GM19455 (cell line): ENCODE measurements around the gene ACP2.

Experiments
- ATAC-seq: cut with Tn5 transposase; IDR thresholded peaks from one replicate; pipeline ENCODE4 v1.9.1; 2021; ENCODE audit not compliant: unreplicated experiment

Gene ACP2, protein sequence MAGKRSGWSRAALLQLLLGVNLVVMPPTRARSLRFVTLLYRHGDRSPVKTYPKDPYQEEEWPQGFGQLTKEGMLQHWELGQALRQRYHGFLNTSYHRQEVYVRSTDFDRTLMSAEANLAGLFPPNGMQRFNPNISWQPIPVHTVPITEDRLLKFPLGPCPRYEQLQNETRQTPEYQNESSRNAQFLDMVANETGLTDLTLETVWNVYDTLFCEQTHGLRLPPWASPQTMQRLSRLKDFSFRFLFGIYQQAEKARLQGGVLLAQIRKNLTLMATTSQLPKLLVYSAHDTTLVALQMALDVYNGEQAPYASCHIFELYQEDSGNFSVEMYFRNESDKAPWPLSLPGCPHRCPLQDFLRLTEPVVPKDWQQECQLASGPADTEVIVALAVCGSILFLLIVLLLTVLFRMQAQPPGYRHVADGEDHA

GRCh38 chr11:47248664-47249377 lies at the start of gene ACP2:
ACP2 (minus strand) TSS chr11:47248814; CDS start chr11:47248789, 25 bp downstream.
- peak; percentile 90 for ATAC-seq

DNA sequence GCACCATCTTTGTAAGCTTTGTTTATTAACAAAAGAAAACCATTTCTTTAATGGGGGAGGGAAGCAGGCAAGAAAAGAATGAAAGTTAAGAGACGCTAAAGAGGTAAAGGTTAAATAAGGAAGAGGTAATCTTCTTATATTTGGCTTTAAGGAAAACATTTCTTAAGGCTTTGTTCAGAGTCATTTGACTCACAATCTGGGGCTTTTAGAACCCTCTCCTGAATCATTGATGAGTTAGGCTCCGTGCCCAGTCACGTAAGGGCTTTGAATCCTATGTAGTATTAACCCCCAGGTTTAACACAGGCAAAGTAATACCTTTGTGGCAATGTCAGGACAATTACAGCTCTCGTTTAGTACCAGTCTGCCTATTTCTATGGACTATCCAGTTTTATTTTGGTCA lies 47.4 kb upstream of the ACP2 start:
- ATAC-seq, result no peak

GRCh38 chr11:47295385-47295784 lies 46.8 kb upstream of the ACP2 start:
- no peak for ATAC-seq

GRCh38 chr11:47289856-47290255 lies 41.2 kb upstream of the ACP2 start:
- no peak for ATAC-seq

DNA sequence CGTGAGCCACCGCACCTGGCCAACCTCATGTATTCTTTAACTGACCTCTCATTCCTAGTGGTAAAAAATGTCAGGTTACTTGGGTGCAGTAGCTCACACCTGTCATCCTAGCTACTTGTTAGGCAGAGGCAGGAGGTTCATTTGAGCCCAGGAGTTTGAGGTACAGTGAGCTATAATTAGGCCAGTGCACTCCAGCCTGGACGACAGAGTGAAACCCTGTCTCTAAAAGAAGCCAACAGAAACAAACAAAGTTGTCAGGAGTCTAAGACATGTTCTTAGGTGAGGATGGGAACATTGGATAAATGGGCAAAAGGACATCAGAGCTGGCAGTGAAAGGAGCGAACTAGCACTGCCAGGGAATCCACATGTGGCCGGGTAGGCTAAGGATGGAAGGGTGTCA lies 39.5 kb upstream of the ACP2 start:
- no peak for ATAC-seq

- no peak for ATAC-seq
Measured at GRCh38 chr11:47285969-47286770, 37.6 kb upstream of the ACP2 start.

DNA sequence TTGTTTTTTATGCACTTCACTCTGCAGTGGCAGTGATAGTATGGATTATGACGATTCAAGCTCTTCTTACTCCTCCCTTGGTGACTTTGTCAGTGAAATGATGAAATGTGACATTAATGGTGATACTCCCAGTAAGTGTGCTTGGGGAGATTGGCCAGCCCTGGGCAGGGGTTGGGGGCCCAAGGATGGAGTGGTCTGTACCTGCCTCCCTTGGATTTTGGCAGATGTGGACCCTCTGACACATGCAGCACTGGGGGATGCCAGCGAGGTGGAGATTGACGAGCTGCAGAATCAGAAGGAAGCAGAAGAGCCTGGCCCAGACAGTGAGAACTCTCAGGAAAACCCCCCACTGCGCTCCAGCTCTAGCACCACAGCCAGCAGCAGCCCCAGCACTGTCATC lies 35.5 kb upstream of the ACP2 start:
- ATAC-seq, result no peak

GRCh38 chr11:47282462-47282861 lies 33.8 kb upstream of the ACP2 start:
- ATAC-seq, result no peak

- ATAC-seq, result no peak
Measured at GRCh38 chr11:47280860-47281259, 32.2 kb upstream of the ACP2 start.

GRCh38 chr11:47280099-47280498 lies 31.5 kb upstream of the ACP2 start:
- no peak for ATAC-seq

DNA sequence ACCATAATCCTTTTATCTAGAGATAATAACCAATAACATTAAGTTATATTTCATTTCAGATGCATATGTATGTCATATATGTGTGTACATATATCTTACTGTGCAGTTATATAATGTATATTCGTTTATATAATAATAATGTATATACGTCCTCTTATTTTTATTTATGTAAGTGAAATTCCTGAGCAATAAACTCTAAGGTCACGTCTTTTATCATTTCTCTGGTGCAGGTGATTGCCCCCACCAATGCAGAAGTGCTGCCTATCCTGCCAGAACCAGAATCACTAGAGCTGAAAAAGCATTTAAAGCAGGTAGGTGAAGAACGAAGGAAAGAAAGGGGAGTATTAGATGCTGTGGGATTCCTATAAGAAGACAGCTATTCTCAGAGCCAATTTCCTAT lies 30.2 kb upstream of the ACP2 start:
- ATAC-seq, result no peak

DNA sequence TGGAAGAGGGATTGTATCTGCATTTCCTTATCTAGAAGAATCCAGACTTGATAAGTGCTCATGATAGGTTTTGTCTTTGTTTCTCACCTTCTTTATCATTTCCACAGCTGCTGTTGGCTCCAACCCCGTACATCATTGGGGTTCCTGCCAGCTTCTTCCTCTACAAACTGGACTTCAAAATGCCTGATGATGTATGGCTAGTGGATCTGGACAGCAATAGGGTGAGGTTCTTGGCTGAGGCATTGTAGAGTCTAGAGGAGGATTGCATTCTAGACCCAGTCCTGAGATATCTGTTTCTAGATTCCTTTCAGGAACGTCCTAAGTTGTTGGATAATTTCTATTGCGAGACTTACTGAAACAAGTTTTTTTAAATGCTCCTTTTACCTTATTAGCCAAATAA lies 29.4 kb upstream of the ACP2 start:
- no peak for ATAC-seq

DNA sequence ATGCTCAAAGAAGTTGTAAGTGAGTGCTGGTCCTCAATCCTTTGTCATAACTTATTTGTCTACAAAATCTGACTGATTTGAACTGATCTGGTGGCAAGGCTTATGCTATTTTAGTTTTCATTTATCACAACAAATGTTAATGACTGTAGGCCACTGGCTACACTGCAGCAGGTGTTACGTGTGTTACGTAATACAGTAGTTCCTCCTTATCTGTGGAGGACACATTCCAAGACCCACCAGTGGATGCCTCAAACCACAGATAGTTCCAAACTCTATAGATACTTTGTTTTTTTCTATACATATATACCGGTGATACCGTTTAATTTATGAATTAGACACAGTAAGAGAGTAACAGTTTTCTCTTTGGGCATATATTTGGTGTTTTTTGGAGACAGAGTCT lies 28.3 kb upstream of the ACP2 start:
- ATAC-seq, result no peak

DNA sequence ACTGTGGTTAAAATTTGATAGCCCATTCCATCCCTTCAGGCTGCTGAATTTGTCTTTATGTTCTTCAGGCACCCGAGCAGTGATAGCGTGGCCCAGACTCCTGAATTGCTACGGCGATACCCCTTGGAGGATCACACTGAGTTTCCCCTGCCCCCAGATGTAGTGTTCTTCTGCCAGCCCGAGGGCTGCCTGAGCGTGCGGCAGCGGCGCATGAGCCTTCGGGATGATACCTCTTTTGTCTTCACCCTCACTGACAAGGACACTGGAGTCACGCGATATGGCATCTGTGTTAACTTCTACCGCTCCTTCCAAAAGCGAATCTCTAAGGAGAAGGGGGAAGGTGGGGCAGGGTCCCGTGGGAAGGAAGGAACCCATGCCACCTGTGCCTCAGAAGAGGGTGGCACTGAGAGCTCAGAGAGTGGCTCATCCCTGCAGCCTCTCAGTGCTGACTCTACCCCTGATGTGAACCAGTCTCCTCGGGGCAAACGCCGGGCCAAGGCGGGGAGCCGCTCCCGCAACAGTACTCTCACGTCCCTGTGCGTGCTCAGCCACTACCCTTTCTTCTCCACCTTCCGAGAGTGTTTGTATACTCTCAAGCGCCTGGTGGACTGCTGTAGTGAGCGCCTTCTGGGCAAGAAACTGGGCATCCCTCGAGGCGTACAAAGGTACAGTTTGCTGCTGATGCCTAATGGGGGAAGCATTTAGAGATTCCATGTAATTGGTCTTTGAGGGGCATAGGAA lies 26.1 kb upstream of the ACP2 start:
- no peak for ATAC-seq

- ATAC-seq, result no peak
Measured at GRCh38 chr11:47272706-47273105, 24.1 kb upstream of the ACP2 start.

- no peak for ATAC-seq
Measured at GRCh38 chr11:47271961-47272661, 23.5 kb upstream of the ACP2 start.

- no peak for ATAC-seq
Measured at GRCh38 chr11:47271328-47271727, 22.7 kb upstream of the ACP2 start.

GRCh38 chr11:47270331-47271271 lies 22.0 kb upstream of the ACP2 start:
- no peak for ATAC-seq

GRCh38 chr11:47269829-47270305 lies 21.3 kb upstream of the ACP2 start, which contains the start of gene MADD:
MADD (plus strand) TSS chr11:47270133.
- peak; percentile 75 for ATAC-seq
